Hepatocyte (in vitro differentiated cells): Measurements from ENCODE around the gene EEPD1. TPM values are rescaled to one million over a fixed set of nuclear protein-coding genes. Genes with fewer than 3 reads are reported as not detected.
A peak's percentile ranks its signal among the peaks of the same experiment; 100 is the strongest.

Source experiments
- DNase-seq: peaks from one replicate; pipeline ENCODE4 v3.0.0-alpha.2; 2016; ENCODE audit warnings: low spot score
- H2AFZ ChIP-seq: fragments of 200-600 bp; sonication (generic); 2 replicates; pipeline ENCODE4 v1.6.0; 2016; ENCODE audit warnings: antibody characterized with exemption, mild to moderate bottlenecking
- H3K27ac ChIP-seq: fragments of 200-600 bp; sonication (generic); 2 replicates; pipeline ENCODE4 v1.5.1; 2016; ENCODE audit warnings: mild to moderate bottlenecking
- H3K27me3 ChIP-seq: fragments of 200-600 bp; sonication (generic); 2 replicates; pipeline ENCODE4 v1.6.1; 2016
- H3K36me3 ChIP-seq: fragments of 200-600 bp; sonication (generic); replicated peaks from 2 replicates; pipeline ENCODE4 v1.5.1; 2016; ENCODE audit warnings: low read depth; ENCODE audit not compliant: insufficient read depth
- H3K4me1 ChIP-seq: fragments of 200-600 bp; sonication (generic); 2 replicates; pipeline ENCODE4 v1.5.1; 2016; ENCODE audit warnings: mild to moderate bottlenecking, moderate library complexity; ENCODE audit not compliant: insufficient read depth
- H3K4me2 ChIP-seq: fragments of 200-600 bp; sonication (generic); 2 replicates; pipeline ENCODE4 v1.6.0; 2016
- H3K4me3 ChIP-seq: fragments of 200-600 bp; sonication (generic); 2 replicates; pipeline ENCODE4 v1.5.1; 2016; ENCODE audit warnings: mild to moderate bottlenecking
- H3K79me2 ChIP-seq: fragments of 200-600 bp; sonication (generic); 2 replicates; pipeline ENCODE4 v1.6.0; 2017; ENCODE audit warnings: mild to moderate bottlenecking
- H3K9me2 ChIP-seq: fragments of 200-600 bp; sonication (generic); replicated peaks from 2 replicates; pipeline ENCODE4 v1.6.0; 2017; ENCODE audit warnings: mild to moderate bottlenecking; ENCODE audit not compliant: insufficient read depth
- H3K9me3 ChIP-seq: fragments of 200-600 bp; sonication (generic); 2 replicates; pipeline ENCODE4 v1.5.1; 2016; ENCODE audit warnings: low read depth, mild to moderate bottlenecking
- H4K20me1 ChIP-seq: fragments of 200-600 bp; sonication (generic); 2 replicates; pipeline ENCODE4 v1.6.0; 2016; ENCODE audit warnings: mild to moderate bottlenecking; ENCODE audit not compliant: insufficient read depth, poor library complexity, severe bottlenecking
- CTCF ChIP-seq: fragments of 200-600 bp; sonication (generic); IDR thresholded peaks from 2 replicates; pipeline ENCODE4 v1.5.1; 2016; ENCODE audit warnings: antibody characterized with exemption, mild to moderate bottlenecking; ENCODE audit not compliant: poor library complexity
- EZH2 ChIP-seq: fragments of 200-600 bp; sonication (generic); IDR thresholded peaks from 2 replicates; pipeline ENCODE4 v1.6.1; 2016; ENCODE audit warnings: antibody characterized with exemption, mild to moderate bottlenecking, borderline replicate concordance
- EZH2phosphoT487 ChIP-seq: fragments of 200-600 bp; sonication (generic); IDR thresholded peaks from one replicate; pipeline ENCODE4 v1.6.1; 2018; ENCODE audit warnings: antibody characterized with exemption, mild to moderate bottlenecking, low read depth, moderate library complexity; ENCODE audit not compliant: unreplicated experiment, severe bottlenecking
- WGBS: methylation state at CpG from one replicate; pipeline ENCODE4 v1.1.6; 2016; ENCODE audit warnings: low lambda C conversion rate; ENCODE audit errors: missing lambda C conversion rate; 5-methylcytosine and 5-hydroxymethylcytosine counted together
- polyA plus RNA-seq: library from polyadenylated mRNA; unstranded; fragments of >200 nt; fragmentation: Nextera tagmentation; extraction: Ambion mirVana; gene quantifications from 2 replicates; pipeline ENCODE4 v1.2.1, GENCODE V29; 2016
- total RNA-seq: library from RNA; depleted of rRNA; stranded (reverse); fragments of >200 nt; gene quantifications from 2 replicates; pipeline ENCODE4 v1.2.3, GENCODE V29; 2014

Gene EEPD1
- total and polyA plus RNA-seq, 2 experiments from 2014 or later: 7.7 to 14.2 TPM

- peak overlapping the region; percentile 25 for H3K4me2 ChIP-seq
- H3K27ac ChIP-seq: peak overlapping the region; percentile 55
- TF ChIP-seq CTCF (no peak), EZH2phosphoT487 (no peak), EZH2 (no peak)
- DNase-seq: no peak
- H3K9me3 ChIP-seq: no peaks in the 10 kb centered on the region
- no peaks in the 10 kb centered on the region for H4K20me1 ChIP-seq
- no peaks in the 10 kb centered on the region for H3K9me2 ChIP-seq
- no peaks in the 10 kb centered on the region for H3K27me3 ChIP-seq
- H3K4me3 ChIP-seq: no peak overlapping the region
- H3K4me1 ChIP-seq: peaks cover 13% of the 10 kb centered on the region
- no peaks in the 10 kb centered on the region for H3K79me2 ChIP-seq
- H3K36me3 ChIP-seq: no peaks in the 10 kb centered on the region
- 58% methylated on average over 7 of the region's 7 CpGs for WGBS
- H2AFZ ChIP-seq: no peak overlapping the region
Observed at GRCh38 chr7:36226151-36226550, 73.1 kb downstream of the EEPD1 start.

GRCh38 chr7:36227223-36227622, 74.2 kb downstream of the EEPD1 start:
- no peak for TF ChIP-seq CTCF
- no peak for TF ChIP-seq EZH2
- TF ChIP-seq EZH2phosphoT487: no peak
- Histone ChIP-seq H3K4me2 (no peak overlapping the region), H3K36me3 (no peaks in the 10 kb centered on the region), H3K27me3 (no peaks in the 10 kb centered on the region), H3K4me1 (peaks cover 15% of the 10 kb centered on the region), H3K9me2 (no peaks in the 10 kb centered on the region), H2AFZ (no peak overlapping the region), H3K4me3 (no peak overlapping the region), H3K79me2 (no peaks in the 10 kb centered on the region), H4K20me1 (no peaks in the 10 kb centered on the region), H3K9me3 (no peaks in the 10 kb centered on the region), H3K27ac (peak overlapping the region; percentile 59)
- WGBS: 42% methylated on average over 5 of the region's 5 CpGs
- peak; percentile 36 for DNase-seq

- H3K27me3 ChIP-seq: no peaks in the 10 kb centered on the region
- H3K9me3 ChIP-seq: no peaks in the 10 kb centered on the region
- H4K20me1 ChIP-seq: no peaks in the 10 kb centered on the region
- TF ChIP-seq CTCF (no peak), EZH2 (no peak), EZH2phosphoT487 (no peak)
- no peaks in the 10 kb centered on the region for H3K36me3 ChIP-seq
- H2AFZ ChIP-seq: no peak overlapping the region
- 86% methylated on average over 4 of the region's 4 CpGs for WGBS
- no peak overlapping the region for H3K4me3 ChIP-seq
- peaks cover 22% of the 10 kb centered on the region for H3K4me1 ChIP-seq
- H3K9me2 ChIP-seq: no peaks in the 10 kb centered on the region
- DNase-seq: no peak
- H3K4me2 ChIP-seq: no peak overlapping the region
- H3K27ac ChIP-seq: peak overlapping the region; percentile 59
- no peaks in the 10 kb centered on the region for H3K79me2 ChIP-seq
Observed at GRCh38 chr7:36228039-36228438, 75.0 kb downstream of the EEPD1 start.

- no peak for DNase-seq
- TF ChIP-seq CTCF: no peak
- TF ChIP-seq EZH2phosphoT487: no peak
- TF ChIP-seq EZH2: no peak
- WGBS: 90% methylated on average over 6 of the region's 6 CpGs
Observed at GRCh38 chr7:36231406-36231805, 78.4 kb downstream of the EEPD1 start.

More at GRCh38 chr7:36231406-36231805, 78.4 kb downstream of the EEPD1 start:
- no peak overlapping the region for H3K4me3 ChIP-seq
- H3K36me3 ChIP-seq: no peaks in the 10 kb centered on the region
- no peak overlapping the region for H2AFZ ChIP-seq
- no peaks in the 10 kb centered on the region for H3K9me2 ChIP-seq
- peaks cover 13% of the 10 kb centered on the region for H3K4me1 ChIP-seq
- no peak overlapping the region for H3K4me2 ChIP-seq
- H3K9me3 ChIP-seq: no peaks in the 10 kb centered on the region
- H3K79me2 ChIP-seq: peaks cover 8% of the 10 kb centered on the region
- H3K27ac ChIP-seq: no peak overlapping the region
- no peaks in the 10 kb centered on the region for H4K20me1 ChIP-seq
- H3K27me3 ChIP-seq: no peaks in the 10 kb centered on the region
